Neural crest cell (in vitro differentiated cells): ENCODE results near the gene ROBO1. TPM values are rescaled to one million over a fixed set of nuclear protein-coding genes. Genes with fewer than 3 reads are reported as not detected.

Experiments
- DNase-seq: peaks from one replicate; pipeline ENCODE4 v3.0.0; 2021; ENCODE audit warnings: low read depth, mixed read lengths, low spot score
- H3K27ac Mint-ChIP-seq: one replicate; pipeline ENCODE4 v1.8.0; 2021; ENCODE audit warnings: mild to moderate bottlenecking, mixed read lengths; ENCODE audit not compliant: unreplicated experiment
- H3K27me3 Mint-ChIP-seq: 2 replicates; pipeline ENCODE4 v1.8.0; 2021; ENCODE audit warnings: low read depth, mild to moderate bottlenecking, mixed read lengths
- H3K36me3 Mint-ChIP-seq: 2 replicates; pipeline ENCODE4 v1.8.0; 2021; ENCODE audit warnings: low read depth, mild to moderate bottlenecking, mixed read lengths
- H3K4me1 Mint-ChIP-seq: 2 replicates; pipeline ENCODE4 v1.8.0; 2021; ENCODE audit warnings: mixed read lengths
- H3K4me3 Mint-ChIP-seq: one replicate; pipeline ENCODE4 v1.8.0; 2021; ENCODE audit warnings: mild to moderate bottlenecking, mixed read lengths
- H3K9me3 Mint-ChIP-seq: 2 replicates; pipeline ENCODE4 v1.8.0; 2021; ENCODE audit warnings: mixed read lengths
- total RNA-seq: library from RNA; stranded (reverse); gene quantifications from 2 replicates; pipeline ENCODE4 v1.2.1, GENCODE V29; 2021
- TF ChIP-seq, protein P1 (sequence below): fragments of 200-600 bp; sonication (generic); conservative IDR thresholded peaks from 2 replicates; pipeline ENCODE4 v1.5.0; 2021; ENCODE audit warnings: antibody characterized with exemption, mild to moderate bottlenecking

The ROBO1 gene
- total RNA-seq, 1 donor from 2014 or later: 88.7 TPM

- peaks cover 30% of the 10 kb centered on the region for H3K4me1 Mint-ChIP-seq
- H3K4me3 Mint-ChIP-seq: no peak overlapping the region
- H3K27ac Mint-ChIP-seq: no peak overlapping the region
- no peaks in the 10 kb centered on the region for H3K27me3 Mint-ChIP-seq
- no peak for DNase-seq
- no peaks in the 10 kb centered on the region for H3K36me3 Mint-ChIP-seq
- H3K9me3 Mint-ChIP-seq: no peaks in the 10 kb centered on the region
- TF ChIP-seq, protein P1, sequence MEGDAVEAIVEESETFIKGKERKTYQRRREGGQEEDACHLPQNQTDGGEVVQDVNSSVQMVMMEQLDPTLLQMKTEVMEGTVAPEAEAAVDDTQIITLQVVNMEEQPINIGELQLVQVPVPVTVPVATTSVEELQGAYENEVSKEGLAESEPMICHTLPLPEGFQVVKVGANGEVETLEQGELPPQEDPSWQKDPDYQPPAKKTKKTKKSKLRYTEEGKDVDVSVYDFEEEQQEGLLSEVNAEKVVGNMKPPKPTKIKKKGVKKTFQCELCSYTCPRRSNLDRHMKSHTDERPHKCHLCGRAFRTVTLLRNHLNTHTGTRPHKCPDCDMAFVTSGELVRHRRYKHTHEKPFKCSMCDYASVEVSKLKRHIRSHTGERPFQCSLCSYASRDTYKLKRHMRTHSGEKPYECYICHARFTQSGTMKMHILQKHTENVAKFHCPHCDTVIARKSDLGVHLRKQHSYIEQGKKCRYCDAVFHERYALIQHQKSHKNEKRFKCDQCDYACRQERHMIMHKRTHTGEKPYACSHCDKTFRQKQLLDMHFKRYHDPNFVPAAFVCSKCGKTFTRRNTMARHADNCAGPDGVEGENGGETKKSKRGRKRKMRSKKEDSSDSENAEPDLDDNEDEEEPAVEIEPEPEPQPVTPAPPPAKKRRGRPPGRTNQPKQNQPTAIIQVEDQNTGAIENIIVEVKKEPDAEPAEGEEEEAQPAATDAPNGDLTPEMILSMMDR: no peak
These were observed 1060.8 kb downstream of the ROBO1 start for GRCh38 chr3:78706906-78707523.

DNA sequence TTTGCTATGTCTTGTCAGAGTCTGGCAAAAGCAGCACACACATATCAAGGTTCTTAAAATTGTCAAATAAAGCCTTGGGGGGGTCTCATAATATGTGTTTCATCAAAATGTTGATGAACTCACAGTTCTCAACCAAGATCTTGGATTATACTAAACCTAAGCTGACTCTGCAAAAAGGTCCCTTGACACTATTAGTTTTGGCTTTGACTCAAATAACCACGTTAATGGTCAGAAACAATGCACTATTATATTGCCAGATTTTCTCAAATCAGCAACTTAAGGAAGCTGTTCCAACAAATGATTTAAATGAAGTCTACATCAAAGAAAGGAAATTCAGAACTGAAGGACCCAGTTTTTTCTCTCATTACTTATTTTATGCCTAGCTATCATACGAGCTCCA lies 1063.9 kb downstream of the ROBO1 start:
- H3K27ac Mint-ChIP-seq: no peak overlapping the region
- H3K9me3 Mint-ChIP-seq: no peaks in the 10 kb centered on the region
- TF ChIP-seq, protein P1: no peak
- H3K4me1 Mint-ChIP-seq: peaks cover 30% of the 10 kb centered on the region
- no peaks in the 10 kb centered on the region for H3K27me3 Mint-ChIP-seq
- DNase-seq: no peak
- H3K36me3 Mint-ChIP-seq: no peaks in the 10 kb centered on the region
- H3K4me3 Mint-ChIP-seq: no peak overlapping the region

GRCh38 chr3:78701537-78701936 lies 1066.3 kb downstream of the ROBO1 start:
- Mint-ChIP-seq H3K27me3 (no peaks in the 10 kb centered on the region), H3K9me3 (no peaks in the 10 kb centered on the region), H3K4me3 (no peak overlapping the region), H3K4me1 (peaks cover 16% of the 10 kb centered on the region), H3K36me3 (no peaks in the 10 kb centered on the region), H3K27ac (no peak overlapping the region)
- DNase-seq: no peak
- TF ChIP-seq, protein P1: no peak

- Mint-ChIP-seq H3K27ac (no peak overlapping the region), H3K4me3 (no peak overlapping the region), H3K27me3 (no peaks in the 10 kb centered on the region), H3K36me3 (no peaks in the 10 kb centered on the region), H3K9me3 (no peaks in the 10 kb centered on the region), H3K4me1 (peaks cover 9% of the 10 kb centered on the region)
- TF ChIP-seq, protein P1: no peak
- no peak for DNase-seq
These were observed 1069.4 kb downstream of the ROBO1 start for GRCh38 chr3:78698431-78698830.

DNA sequence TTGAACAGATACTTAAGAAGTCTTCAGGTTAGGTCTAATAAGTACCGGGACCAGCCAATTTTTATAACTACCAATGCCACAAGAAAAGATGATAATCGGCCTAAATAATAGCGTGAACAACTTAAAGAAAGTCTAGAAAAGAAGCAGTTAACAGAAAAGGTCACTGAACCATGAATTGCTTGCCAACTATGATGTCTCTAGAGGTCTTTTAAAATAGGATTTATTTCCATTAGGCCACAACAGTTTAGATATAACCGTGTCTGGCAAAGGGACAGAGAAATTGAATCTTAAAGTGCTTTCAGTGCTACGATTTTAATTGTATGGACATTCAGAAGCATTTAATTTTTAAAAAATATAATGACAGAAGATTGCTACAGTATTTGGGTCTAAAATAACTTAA lies 1070.4 kb downstream of the ROBO1 start:
- no peak for DNase-seq
- no peaks in the 10 kb centered on the region for H3K4me1 Mint-ChIP-seq
- H3K27ac Mint-ChIP-seq: no peak overlapping the region
- H3K27me3 Mint-ChIP-seq: no peaks in the 10 kb centered on the region
- no peak overlapping the region for H3K4me3 Mint-ChIP-seq
- TF ChIP-seq, protein P1: no peak
- H3K9me3 Mint-ChIP-seq: no peaks in the 10 kb centered on the region
- no peaks in the 10 kb centered on the region for H3K36me3 Mint-ChIP-seq
